ENCODE measurements around the gene WDR31.

Gene WDR31

DNA sequence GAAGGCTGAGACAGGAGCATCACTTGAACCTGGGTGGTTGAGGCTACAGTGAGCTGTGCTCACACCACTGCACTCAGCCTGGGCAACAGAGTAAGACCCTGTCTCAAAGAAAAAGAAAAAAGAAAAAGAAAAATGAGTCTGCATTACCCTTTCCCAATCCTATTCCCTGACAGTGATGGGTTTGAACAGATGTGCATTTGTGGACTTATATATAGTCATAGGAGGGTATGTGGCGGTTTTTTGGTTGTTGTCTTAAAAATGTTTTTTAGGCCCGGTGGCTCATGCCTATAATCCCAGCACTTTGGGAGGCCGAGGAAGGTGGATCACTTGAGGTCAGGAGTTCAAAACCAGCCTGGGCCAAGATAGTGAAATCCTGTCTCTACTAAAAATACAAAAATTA lies 23.3 kb upstream of the WDR31 start:
- DNase-seq (ENCODE audit: low spot score) = no peak
- TF ChIP-seq, protein P1, sequence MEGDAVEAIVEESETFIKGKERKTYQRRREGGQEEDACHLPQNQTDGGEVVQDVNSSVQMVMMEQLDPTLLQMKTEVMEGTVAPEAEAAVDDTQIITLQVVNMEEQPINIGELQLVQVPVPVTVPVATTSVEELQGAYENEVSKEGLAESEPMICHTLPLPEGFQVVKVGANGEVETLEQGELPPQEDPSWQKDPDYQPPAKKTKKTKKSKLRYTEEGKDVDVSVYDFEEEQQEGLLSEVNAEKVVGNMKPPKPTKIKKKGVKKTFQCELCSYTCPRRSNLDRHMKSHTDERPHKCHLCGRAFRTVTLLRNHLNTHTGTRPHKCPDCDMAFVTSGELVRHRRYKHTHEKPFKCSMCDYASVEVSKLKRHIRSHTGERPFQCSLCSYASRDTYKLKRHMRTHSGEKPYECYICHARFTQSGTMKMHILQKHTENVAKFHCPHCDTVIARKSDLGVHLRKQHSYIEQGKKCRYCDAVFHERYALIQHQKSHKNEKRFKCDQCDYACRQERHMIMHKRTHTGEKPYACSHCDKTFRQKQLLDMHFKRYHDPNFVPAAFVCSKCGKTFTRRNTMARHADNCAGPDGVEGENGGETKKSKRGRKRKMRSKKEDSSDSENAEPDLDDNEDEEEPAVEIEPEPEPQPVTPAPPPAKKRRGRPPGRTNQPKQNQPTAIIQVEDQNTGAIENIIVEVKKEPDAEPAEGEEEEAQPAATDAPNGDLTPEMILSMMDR (IDR thresholded peaks at IDR 0.05; ENCODE audit: extremely low read depth, missing control alignments) = no peak

DNA sequence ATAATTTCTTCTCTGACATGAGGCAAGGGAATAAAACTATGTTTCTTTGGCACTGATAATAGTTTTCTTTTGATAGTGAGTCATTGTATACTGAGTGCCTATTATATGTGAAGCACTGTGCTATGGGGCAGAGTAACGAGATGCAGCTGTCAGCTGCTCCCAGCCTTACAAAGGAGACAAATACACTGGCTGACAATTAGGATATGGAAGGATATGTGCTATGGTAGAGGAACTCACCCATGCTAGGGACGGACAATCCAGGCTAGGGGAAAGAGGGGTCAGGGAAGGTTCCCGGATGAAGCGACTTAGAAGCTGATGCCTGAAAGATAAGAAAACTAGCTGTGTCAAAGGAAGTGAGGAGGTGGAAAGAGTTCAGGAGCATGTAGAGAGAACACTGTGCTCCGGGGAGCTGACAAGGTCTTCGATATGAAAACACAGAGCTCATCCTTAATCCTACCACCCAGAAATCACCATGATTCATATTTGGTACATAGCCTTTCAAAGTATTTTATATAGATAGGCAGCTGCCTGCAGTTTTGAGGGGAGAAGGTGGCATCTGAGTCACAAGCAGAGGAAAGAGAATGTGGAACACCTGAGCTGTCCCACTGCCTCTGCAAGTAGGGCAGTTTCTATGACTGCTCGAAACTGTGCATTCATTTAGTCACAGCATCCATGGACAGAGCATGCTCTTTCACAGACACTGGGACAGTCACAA lies 21.4 kb upstream of the WDR31 start:
- no peak for DNase-seq (ENCODE audit: low spot score)

DNA sequence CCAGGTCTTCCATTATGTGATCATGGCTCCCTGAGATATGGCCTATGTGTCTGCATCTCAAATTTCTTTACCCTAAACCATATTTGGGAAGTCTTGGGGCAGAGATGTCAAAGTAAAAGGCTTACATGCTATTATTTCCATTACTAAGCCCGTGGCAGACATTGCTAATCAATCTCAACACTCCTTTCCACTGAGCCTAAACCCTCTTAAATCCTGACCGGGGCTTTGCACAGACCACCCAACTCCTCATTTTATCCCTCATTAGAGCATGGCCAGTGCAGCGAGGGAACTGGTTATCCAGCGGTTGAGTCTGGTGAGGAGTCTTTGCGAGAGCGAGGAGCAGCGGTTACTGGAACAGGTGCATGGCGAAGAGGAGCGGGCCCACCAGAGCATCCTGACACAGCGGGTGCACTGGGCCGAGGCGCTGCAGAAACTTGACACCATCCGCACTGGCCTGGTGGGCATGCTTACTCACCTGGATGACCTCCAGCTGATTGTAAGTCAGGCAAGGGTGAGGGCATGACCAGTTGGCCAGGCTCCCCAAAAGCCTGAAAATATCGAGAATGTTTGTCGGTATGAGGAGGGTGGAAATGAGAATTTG lies 20.3 kb upstream of the WDR31 start:
- TF ChIP-seq, protein P1 (IDR thresholded peaks at IDR 0.05; ENCODE audit: extremely low read depth, missing control alignments) = no peak
- no peak for DNase-seq (ENCODE audit: low spot score)

More for the DNA sequence above, 21.4 kb upstream of the WDR31 start:
- TF ChIP-seq, protein P1 (IDR thresholded peaks at IDR 0.05; ENCODE audit: extremely low read depth, missing control alignments) = no peak

DNA sequence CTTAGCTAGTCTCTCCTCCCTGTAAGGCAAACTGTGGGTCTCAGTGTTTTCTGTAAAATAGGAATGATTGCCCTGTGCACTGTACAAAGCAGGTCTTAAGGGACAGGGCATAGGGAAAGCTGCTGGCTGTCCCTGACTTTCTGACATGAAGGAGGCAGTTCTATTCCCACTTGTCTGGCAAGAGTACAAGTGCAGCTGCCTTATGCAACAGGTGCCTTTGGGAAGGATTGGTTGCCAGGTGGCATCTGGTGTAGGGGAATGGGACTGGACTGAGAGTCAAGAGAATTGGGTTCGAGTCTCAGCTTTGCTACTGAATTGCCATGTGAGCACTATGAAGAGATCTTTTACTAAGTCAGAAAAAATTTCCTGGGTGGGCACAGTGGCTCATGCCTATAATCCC lies 19.3 kb upstream of the WDR31 start:
- TF ChIP-seq, protein P1 (IDR thresholded peaks at IDR 0.05; ENCODE audit: extremely low read depth, missing control alignments) = no peak
- DNase-seq (ENCODE audit: low spot score) = no peak

DNA sequence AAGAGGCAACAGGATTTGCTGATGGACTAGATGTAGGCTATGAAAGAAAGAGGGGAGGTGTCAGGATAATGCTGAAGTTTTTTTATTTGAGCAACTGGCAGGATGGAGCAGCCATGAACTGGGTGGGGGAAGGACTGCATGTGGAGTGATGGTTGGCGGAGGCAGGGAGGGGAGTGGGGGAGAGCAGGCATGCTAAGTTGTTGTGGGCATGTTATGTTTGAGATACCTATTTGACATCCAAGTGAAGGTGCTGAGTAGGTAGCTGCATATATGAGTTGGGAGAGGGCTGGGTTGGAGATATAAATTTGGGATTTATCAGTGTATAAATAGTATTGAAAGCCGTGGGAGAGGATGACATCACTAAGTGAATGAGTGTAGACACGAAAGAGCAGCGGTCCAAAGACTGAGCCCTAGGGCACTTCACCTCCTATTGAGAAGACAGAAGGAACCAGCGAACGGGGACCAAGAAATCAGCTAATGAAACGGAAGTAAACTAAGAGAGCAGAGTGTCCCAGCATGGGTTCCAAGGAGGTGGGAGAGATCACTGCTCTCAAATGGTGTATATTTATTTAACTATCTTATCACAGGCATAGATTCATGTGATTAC lies 16.7 kb upstream of the WDR31 start:
- no peak for DNase-seq (ENCODE audit: low spot score)
- TF ChIP-seq, protein P1 (IDR thresholded peaks at IDR 0.05; ENCODE audit: extremely low read depth, missing control alignments) = no peak

DNA sequence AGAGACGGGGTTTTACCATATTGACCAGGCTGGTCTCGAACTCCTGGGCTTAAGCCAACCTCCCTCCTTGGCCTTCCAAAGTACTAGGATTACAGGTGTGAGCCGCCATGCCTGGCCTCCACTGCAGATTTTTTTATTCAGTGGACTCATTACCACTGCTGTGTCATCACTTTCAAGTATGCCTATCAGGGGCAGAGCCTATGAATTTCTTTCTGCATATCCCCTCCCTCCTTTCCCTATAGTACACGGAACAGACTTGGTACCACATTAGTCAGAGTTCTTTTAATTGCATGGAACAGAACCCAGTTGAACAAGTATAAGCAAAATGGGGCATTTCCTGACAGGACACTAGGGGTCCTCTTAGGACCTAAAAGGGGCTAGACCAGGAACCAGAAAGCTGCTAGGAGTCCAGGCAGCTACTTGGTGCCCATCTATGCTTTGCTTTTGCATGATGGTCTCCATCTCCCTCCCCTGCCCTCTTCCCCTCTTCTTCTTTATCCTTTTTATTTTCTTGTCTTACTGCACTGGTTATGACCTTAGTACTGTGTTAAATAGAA lies 15.0 kb upstream of the WDR31 start:
- DNase-seq (ENCODE audit: low spot score) = no peak
- TF ChIP-seq, protein P1 (IDR thresholded peaks at IDR 0.05; ENCODE audit: extremely low read depth, missing control alignments) = no peak

DNA sequence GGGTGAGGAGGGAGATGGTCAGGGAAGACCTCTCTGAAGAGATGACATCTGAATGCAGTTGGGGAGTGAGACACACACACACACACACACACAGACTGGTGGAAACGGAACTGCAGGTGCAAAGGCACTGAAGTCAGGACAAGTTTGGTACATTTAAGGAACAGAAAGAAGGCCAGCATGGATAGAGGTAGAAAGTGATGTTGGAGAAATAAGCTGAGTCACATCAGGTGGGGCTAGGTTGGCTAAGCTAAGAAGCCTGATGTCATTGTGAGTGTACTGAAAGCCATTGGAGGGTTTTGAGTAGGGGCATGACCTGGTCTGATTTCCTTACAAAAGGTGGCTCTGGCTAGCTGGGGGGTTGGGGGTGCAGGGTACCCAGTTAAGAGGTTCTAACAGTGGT lies 12.3 kb upstream of the WDR31 start:
- DNase-seq (ENCODE audit: low spot score) = no peak
- TF ChIP-seq, protein P1 (IDR thresholded peaks at IDR 0.05; ENCODE audit: extremely low read depth, missing control alignments) = no peak
